IMR-90 (cell line): ENCODE data around the gene INPP5A. TPM values are rescaled to one million over a fixed set of nuclear protein-coding genes. Genes with fewer than 3 reads are reported as not detected.

Experiments used
- ATAC-seq: fragments of 200-7000 bp; cut with Tn5 transposase; 2 replicates; pipeline ENCODE4 v1.9.1; 2020; ENCODE audit warnings: low read depth, mild to moderate bottlenecking, moderate library complexity
- BruUV-seq: library from RNA; stranded (reverse); fragments of 400-500 nt; replicated peaks from 2 replicates; lab custom pipeline; 2021; lab: Mats Ljungman, UMichigan
- CTCF ChIA-PET: fragments of 300-600 bp; formaldehyde crosslinking; extraction: SDS; loops from one replicate; lab custom pipeline; 2021; ENCODE audit warnings: antibody characterized with exemption; lab: Yijun Ruan, JAX
- POLR2A ChIA-PET: fragments of 300-600 bp; sonication (Branson Sonifier 250); formaldehyde crosslinking; loops from one replicate; lab custom pipeline; 2022; ENCODE audit warnings: antibody characterized with exemption; ENCODE audit not compliant: unreplicated experiment; lab: Charles Lee
- DNase-seq: peaks from one replicate; pipeline ENCODE4 v3.0.0; 2013
- H2AFZ ChIP-seq: replicated peaks from 2 replicates; pipeline ENCODE3; 2013; ENCODE audit warnings: low read length, mild to moderate bottlenecking; ENCODE audit not compliant: poor library complexity
- H2AK5ac ChIP-seq: 2 replicates; pipeline ENCODE4 v1.6.1; 2013; ENCODE audit warnings: low read depth, low read length, inconsistent platforms
- H2AK9ac ChIP-seq: replicated peaks from 2 replicates; pipeline ENCODE3; 2013; ENCODE audit warnings: mild to moderate bottlenecking, low read depth, low read length, moderate library complexity; ENCODE audit not compliant: poor library complexity
- H2BK120ac ChIP-seq: 2 replicates; pipeline ENCODE4 v1.6.1; 2013; ENCODE audit warnings: low read depth, low read length, inconsistent platforms
- H2BK15ac ChIP-seq: 3 replicates; pipeline ENCODE4 v1.6.1; 2013; ENCODE audit warnings: low read depth, low read length, inconsistent platforms
- H2BK20ac ChIP-seq: 2 replicates; pipeline ENCODE4 v1.6.1; 2013; ENCODE audit warnings: low read depth, mild to moderate bottlenecking, inconsistent platforms, low read length, moderate library complexity
- H2BK5ac ChIP-seq: 2 replicates; pipeline ENCODE4 v1.6.1; 2013; ENCODE audit warnings: mild to moderate bottlenecking, low read depth, low read length, inconsistent platforms; ENCODE audit not compliant: poor library complexity, severe bottlenecking
- H3K14ac ChIP-seq: replicated peaks from 2 replicates; pipeline ENCODE4 v1.6.1; 2013; ENCODE audit warnings: low read depth, low read length, inconsistent platforms
- H3K18ac ChIP-seq: 2 replicates; pipeline ENCODE4 v1.6.1; 2013; ENCODE audit warnings: low read depth, low read length, control low read depth
- H3K23ac ChIP-seq: 2 replicates; pipeline ENCODE4 v1.6.1; 2013; ENCODE audit warnings: low read depth, low read length, inconsistent platforms
- H3K27ac ChIP-seq: 2 replicates; pipeline ENCODE4 v1.5.1; 2013; ENCODE audit warnings: mild to moderate bottlenecking, control low read depth, low read length; ENCODE audit not compliant: insufficient read depth
- H3K27me3 ChIP-seq: 2 replicates; pipeline ENCODE4 v1.6.1; 2013; ENCODE audit warnings: low read length; ENCODE audit not compliant: control insufficient read depth, insufficient read depth
- H3K36me3 ChIP-seq: 2 replicates; pipeline ENCODE4 v1.6.1; 2013; ENCODE audit warnings: low read length, mixed read lengths; ENCODE audit not compliant: control insufficient read depth, insufficient read depth
- H3K4ac ChIP-seq: 2 replicates; pipeline ENCODE4 v1.6.1; 2013; ENCODE audit warnings: low read depth, low read length, inconsistent platforms
- H3K4me1 ChIP-seq: 2 replicates; pipeline ENCODE4 v1.6.1; 2013; ENCODE audit warnings: low read length, mixed read lengths; ENCODE audit not compliant: control insufficient read depth, insufficient read depth
- H3K4me2 ChIP-seq: 2 replicates; pipeline ENCODE4 v1.6.1; 2013; ENCODE audit warnings: low read depth, mild to moderate bottlenecking, control low read depth, low read length, moderate library complexity
- H3K4me3 ChIP-seq: 2 replicates; pipeline ENCODE4 v1.5.1; 2013; ENCODE audit warnings: low read depth, mild to moderate bottlenecking, control low read depth, low read length, moderate library complexity; ENCODE audit not compliant: insufficient read depth
- H3K56ac ChIP-seq: 2 replicates; pipeline ENCODE4 v1.6.1; 2013; ENCODE audit warnings: low read length, inconsistent platforms; ENCODE audit not compliant: insufficient read depth; ENCODE audit errors: extremely low read depth
- H3K79me1 ChIP-seq, 2 experiments: 2 replicates each; pipeline ENCODE4 v1.6.1; 2013; ENCODE audit warnings: low read length in 2 of 2, inconsistent platforms in 1 of 2, low read depth in 1 of 2
- H3K9ac ChIP-seq: 2 replicates; pipeline ENCODE4 v1.6.1; 2013; ENCODE audit warnings: low read depth, low read length, control low read depth
- H3K9me1 ChIP-seq: 2 replicates; pipeline ENCODE4 v1.6.1; 2013; ENCODE audit warnings: low read length, inconsistent platforms; ENCODE audit not compliant: insufficient read depth
- H3K9me3 ChIP-seq: 2 replicates; pipeline ENCODE4 v1.6.1; 2013; ENCODE audit warnings: low read length; ENCODE audit not compliant: control insufficient read depth, insufficient read depth
- H4K20me1 ChIP-seq: 2 replicates; pipeline ENCODE4 v1.6.1; 2013; ENCODE audit warnings: low read length, inconsistent platforms; ENCODE audit not compliant: insufficient read depth
- H4K5ac ChIP-seq: 2 replicates; pipeline ENCODE4 v1.6.1; 2013; ENCODE audit warnings: mild to moderate bottlenecking, low read depth, low read length, control low read depth
- H4K8ac ChIP-seq, 2 experiments: 2 replicates each; pipeline ENCODE4 v1.6.1; 2013; ENCODE audit warnings: low read depth in 2 of 2, low read length in 2 of 2, control low read depth in 1 of 2, inconsistent platforms in 1 of 2
- H4K91ac ChIP-seq: 2 replicates; pipeline ENCODE4 v1.6.1; 2013; ENCODE audit warnings: low read depth, low read length, inconsistent platforms; ENCODE audit not compliant: insufficient read depth
- BHLHE40 ChIP-seq: fragments of 150-350 bp; IDR thresholded peaks from 2 replicates; pipeline ENCODE4 v1.6.1; 2016; ENCODE audit warnings: mild to moderate bottlenecking, low read depth, low read length
- CEBPB ChIP-seq: IDR thresholded peaks from 2 replicates; pipeline ENCODE4 v1.6.1; 2012; ENCODE audit warnings: low read depth, low read length, improper control_type of control experiment
- CHD1 ChIP-seq: IDR thresholded peaks from 2 replicates; pipeline ENCODE4 v1.6.1; 2012; ENCODE audit warnings: low read depth, low read length, improper control_type of control experiment
- CTCF ChIP-seq: conservative IDR thresholded peaks from 2 replicates; pipeline ENCODE4 v1.5.1; 2012; ENCODE audit warnings: mild to moderate bottlenecking, low read depth, low read length, improper control_type of control experiment
- ELK1 ChIP-seq: fragments of 150-350 bp; IDR thresholded peaks from 2 replicates; pipeline ENCODE4 v1.6.1; 2016; ENCODE audit warnings: low read depth, mild to moderate bottlenecking, low read length, moderate library complexity, borderline replicate concordance
- FOS ChIP-seq: fragments of 150-350 bp; IDR thresholded peaks from 2 replicates; pipeline ENCODE4 v1.6.1; 2016; ENCODE audit warnings: low read depth, low read length
- MAFK ChIP-seq: IDR thresholded peaks from 2 replicates; pipeline ENCODE4 v1.6.1; 2012; ENCODE audit warnings: low read depth, low read length, improper control_type of control experiment
- MAZ ChIP-seq: IDR thresholded peaks from 2 replicates; pipeline ENCODE4 v1.6.1; 2012; ENCODE audit warnings: low read depth, mild to moderate bottlenecking, low read length, improper control_type of control experiment, moderate library complexity, borderline replicate concordance
- MXI1 ChIP-seq: IDR thresholded peaks from 2 replicates; pipeline ENCODE4 v1.6.1; 2012; ENCODE audit warnings: low read depth, mild to moderate bottlenecking, low read length, moderate library complexity, borderline replicate concordance
- NFE2L2 ChIP-seq: fragments of 150-350 bp; IDR thresholded peaks from 2 replicates; pipeline ENCODE4 v1.6.1; 2016; ENCODE audit warnings: low read depth, mild to moderate bottlenecking, low read length
- POLR2A ChIP-seq: IDR thresholded peaks from 2 replicates; pipeline ENCODE4 v1.6.1; 2012; ENCODE audit warnings: mild to moderate bottlenecking, low read depth, low read length
- RAD21 ChIP-seq: IDR thresholded peaks from 2 replicates; pipeline ENCODE4 v1.6.1; 2012; ENCODE audit warnings: low read length, improper control_type of control experiment
- RCOR1 ChIP-seq: IDR thresholded peaks from 2 replicates; pipeline ENCODE4 v1.6.1; 2012; ENCODE audit warnings: mild to moderate bottlenecking, low read length, improper control_type of control experiment; ENCODE audit not compliant: insufficient replicate concordance
- RFX5 ChIP-seq: IDR thresholded peaks from 2 replicates; pipeline ENCODE4 v1.8.0; 2012; ENCODE audit warnings: low read depth, mild to moderate bottlenecking, low read length, moderate library complexity
- SMC3 ChIP-seq: fragments of 150-350 bp; IDR thresholded peaks from 2 replicates; pipeline ENCODE4 v1.6.1; 2016; ENCODE audit warnings: low read depth, mild to moderate bottlenecking, antibody characterized with exemption, low read length, moderate library complexity
- USF2 ChIP-seq: fragments of 150-350 bp; IDR thresholded peaks from 2 replicates; pipeline ENCODE4 v1.6.1; 2017; ENCODE audit warnings: mild to moderate bottlenecking, antibody characterized with exemption, low read length, low read depth
- WGBS, 2 experiments: methylation state at CpG; one replicate each; pipeline versions ENCODE4 v1.1.5 to v1.1.7; 2013; ENCODE audit warnings: missing lambda C conversion rate in 2 of 2; ENCODE audit not compliant: insufficient read length in 1 of 2; ENCODE audit errors: extremely low coverage in 2 of 2; 5-methylcytosine and 5-hydroxymethylcytosine counted together
- dilution Hi-C: fragments of 300-500 bp; cut with HindIII; formaldehyde crosslinking; loops from one replicate; pipeline ENCODE4 v1.14.3; 2018; ENCODE audit warnings: low sequenced_read_pairs; ENCODE audit not compliant: unreplicated experiment
- in situ Hi-C: fragments of 300-500 bp; cut with MboI; formaldehyde crosslinking; loops from 3 replicates; pipeline ENCODE4 v1.14.3; 2019; ENCODE audit warnings: low sequenced_read_pairs, inconsistent platforms, mixed read lengths
- intact Hi-C: fragments of 100-400 bp; cut with micrococcal nuclease; formaldehyde crosslinking; loops from 2 replicates; pipeline ENCODE4 v1.10.0; 2022
- polyA plus RNA-seq, 3 experiments: library from polyadenylated mRNA; depleted of rRNA; stranded (reverse); fragments of >200 nt; gene quantifications; 2 replicates each; pipeline ENCODE4 v1.2.3, GENCODE V29; 2012; ENCODE audit warnings: low replicate concordance in 1 of 3
- total RNA-seq: library from RNA; depleted of rRNA; stranded (reverse); fragments of >200 nt; gene quantifications from 2 replicates; pipeline ENCODE4 v1.2.3, GENCODE V29; 2012

INPP5A gene
- total and polyA plus RNA-seq, 2 of the 4 experiments (the other 2 are of a cell fraction), result 21.4 to 36.7 TPM

- Histone ChIP-seq H2AFZ (no peak overlapping the region), H3K4me2 (no peak overlapping the region), H2BK15ac (no peak overlapping the region), H2BK20ac (no peak overlapping the region), H3K9ac (no peak overlapping the region), H3K9me3 (no peaks in the 10 kb centered on the region; the same call in 1 of the 2 replicates), H3K18ac (no peak overlapping the region), H3K4me1 (no peaks in the 10 kb centered on the region), H4K8ac (no peak overlapping the region), H3K79me1 (0 out of 4 replicates have a peak, but pooled peaks cover 0 to 4% of the 10 kb centered on the region in 2 experiments), H3K23ac (no peak overlapping the region), H2AK9ac (no peak overlapping the region), H3K4me3 (no peak overlapping the region), H3K4ac (no peak overlapping the region), H4K91ac (no peak overlapping the region), H3K27ac (no peak overlapping the region), H3K56ac (no peak overlapping the region), H4K5ac (no peak overlapping the region), H2AK5ac (no peak overlapping the region), H2BK120ac (no peak overlapping the region), H3K14ac (no peak overlapping the region), H4K20me1 (no peaks in the 10 kb centered on the region), H3K9me1 (peaks cover 11% of the 10 kb centered on the region), H2BK5ac (no peak overlapping the region), H3K36me3 (peaks cover 14% of the 10 kb centered on the region), H3K27me3 (no peaks in the 10 kb centered on the region)
- ChIA-PET CTCF (no interaction called here), POLR2A (no interaction called here)
- DNase-seq, result no peak
- intact Hi-C loops, result no loop called here
- no TSS peak for BruUV-seq
- ATAC-seq, result no peak
- in situ Hi-C loops, result no loop called here
- TF ChIP-seq BHLHE40 (no peak), MAFK (no peak), CTCF (no peak), USF2 (no peak), CHD1 (no peak), CEBPB (no peak), MXI1 (no peak), NFE2L2 (no peak), ELK1 (no peak), FOS (no peak), RCOR1 (no peak), RFX5 (no peak), RAD21 (no peak), MAZ (no peak), SMC3 (no peak), POLR2A (no peak)
- WGBS, 2 experiments, result 86% methylated on average over 12 of the region's 18 CpGs; no CpG with 5 or more reads in 1 of the 2 experiments
- dilution Hi-C loops, result no loop called here
These were observed 216.5 kb downstream of the INPP5A start for GRCh38 chr10:132754071-132754470.
